HG03571 (cell line): ENCODE measurements around the gene ASXL2.
"Not testable (repeated sequence)": the region's sequence is repeated elsewhere in the genome, so short reads cannot be mapped to it uniquely, and the experiment has no call there.

ENCODE experiments used
- ATAC-seq: cut with Tn5 transposase; IDR thresholded peaks from one replicate; pipeline ENCODE4 v1.9.1; 2021; ENCODE audit not compliant: unreplicated experiment

Gene ASXL2

GRCh38 chr2:25742501-25742900 lies 135.8 kb downstream of the ASXL2 start:
- no peak for ATAC-seq

DNA sequence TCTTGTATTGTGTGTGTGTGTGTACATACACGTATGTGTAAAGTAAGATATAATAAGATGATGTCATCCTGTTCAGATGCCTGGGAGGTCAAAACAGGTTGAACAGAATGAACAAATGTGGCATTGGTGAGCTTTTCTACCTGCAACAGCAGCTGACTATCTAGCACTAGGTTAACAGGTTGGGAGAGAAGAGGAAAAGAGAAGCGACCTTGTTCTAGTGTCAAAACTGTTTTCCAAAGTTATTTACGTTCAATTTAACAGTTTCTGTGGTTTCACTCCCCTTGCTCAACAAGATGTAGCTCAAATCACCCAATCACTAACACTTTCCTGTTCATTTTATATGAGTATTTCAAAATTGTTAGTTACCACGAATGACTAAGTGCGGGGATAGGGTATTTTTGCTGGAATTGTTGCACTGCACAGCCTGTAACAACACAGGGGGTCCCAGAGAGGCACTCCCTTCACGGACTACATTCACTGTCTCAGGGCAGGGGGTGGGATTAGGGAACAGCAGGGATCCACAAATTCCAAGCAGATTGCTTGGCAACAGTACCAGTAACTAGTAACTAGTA lies 137.4 kb downstream of the ASXL2 start:
- ATAC-seq: no peak

- no peak for ATAC-seq
Observed at GRCh38 chr2:25738383-25739343, 139.6 kb downstream of the ASXL2 start.

GRCh38 chr2:25736899-25737515 lies 141.3 kb downstream of the ASXL2 start:
- ATAC-seq: no peak

GRCh38 chr2:25735835-25736234 lies 142.5 kb downstream of the ASXL2 start:
- no peak for ATAC-seq

DNA sequence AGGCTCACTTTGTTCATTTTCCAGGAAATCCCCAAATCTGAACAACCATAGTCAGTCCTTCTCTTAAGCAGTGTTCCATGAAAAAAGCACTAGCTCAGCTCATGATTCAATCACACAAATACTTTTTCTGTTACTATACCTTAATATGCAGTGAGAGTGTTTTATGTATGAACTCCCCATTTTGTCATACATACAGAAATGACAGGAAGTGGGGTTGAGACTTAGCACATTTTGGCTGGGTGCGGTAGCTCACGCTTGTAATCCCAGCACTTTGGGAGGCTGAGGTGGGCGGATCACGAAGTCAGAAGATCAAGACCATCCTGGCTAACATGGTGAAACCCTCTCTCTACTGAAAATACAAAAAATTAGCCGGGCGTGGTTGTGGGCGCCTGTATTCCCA lies 149.7 kb downstream of the ASXL2 start:
- no peak for ATAC-seq

- ATAC-seq: no peak
Observed at GRCh38 chr2:25726522-25726921, 151.8 kb downstream of the ASXL2 start.

GRCh38 chr2:25725877-25726276 lies 152.4 kb downstream of the ASXL2 start:
- no peak for ATAC-seq

DNA sequence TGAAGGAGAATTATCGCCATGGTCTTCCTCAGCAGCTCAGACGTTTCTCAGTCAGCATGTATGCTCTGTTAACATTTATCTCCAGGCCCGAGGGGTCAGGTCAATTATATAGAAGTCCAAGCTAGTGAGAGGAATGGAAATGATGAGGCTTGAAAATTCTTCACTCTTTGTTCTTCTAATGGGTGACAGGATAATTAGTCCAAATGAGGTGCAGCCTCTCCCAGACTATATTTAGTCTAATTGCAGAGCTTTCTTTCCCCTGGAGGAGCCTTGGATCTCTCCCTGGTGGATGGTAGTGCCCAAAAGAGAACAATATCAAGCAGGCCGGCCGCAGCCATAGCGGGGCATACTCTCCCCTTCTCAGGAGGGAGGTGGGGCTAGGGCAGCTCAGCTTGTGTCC lies 153.5 kb downstream of the ASXL2 start:
- ATAC-seq: no peak

DNA sequence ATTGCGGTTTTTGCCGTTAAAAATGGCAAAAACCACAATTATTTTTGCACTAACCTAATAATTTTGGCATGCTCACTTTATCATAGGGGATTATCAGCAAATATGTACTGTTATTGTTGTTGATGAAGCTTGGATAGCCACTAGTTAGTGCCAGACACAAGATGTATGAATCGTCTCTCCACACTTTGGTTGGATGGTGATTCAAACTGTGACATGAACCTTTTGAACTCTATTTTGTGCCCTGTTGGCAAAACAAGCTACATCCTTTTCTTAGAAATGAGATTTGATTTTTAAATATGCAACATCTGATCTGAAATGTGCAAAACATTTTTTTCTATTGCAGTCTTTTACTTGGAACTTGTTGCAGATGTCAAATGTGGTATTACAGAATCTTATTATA lies 156.1 kb downstream of the ASXL2 start:
- ATAC-seq: no peak

DNA sequence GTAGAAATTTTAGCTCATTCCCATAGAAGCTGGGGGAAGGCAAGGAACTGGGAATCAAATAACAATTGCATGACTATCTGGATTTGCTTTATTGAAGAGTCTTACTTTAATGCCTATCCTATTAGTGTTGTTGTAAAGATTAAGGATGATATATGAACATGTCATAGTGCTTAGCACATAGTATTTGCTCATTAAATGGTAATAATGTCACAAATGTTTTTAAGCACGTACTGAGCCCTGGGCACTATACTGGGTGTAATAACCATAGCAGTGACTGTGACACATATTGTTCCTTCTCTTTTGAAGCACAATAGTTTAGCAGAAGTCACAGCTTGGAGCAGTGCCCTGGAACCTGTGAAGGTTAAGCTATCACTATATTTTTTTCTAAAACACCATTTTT lies 157.7 kb downstream of the ASXL2 start:
- ATAC-seq: no peak

DNA sequence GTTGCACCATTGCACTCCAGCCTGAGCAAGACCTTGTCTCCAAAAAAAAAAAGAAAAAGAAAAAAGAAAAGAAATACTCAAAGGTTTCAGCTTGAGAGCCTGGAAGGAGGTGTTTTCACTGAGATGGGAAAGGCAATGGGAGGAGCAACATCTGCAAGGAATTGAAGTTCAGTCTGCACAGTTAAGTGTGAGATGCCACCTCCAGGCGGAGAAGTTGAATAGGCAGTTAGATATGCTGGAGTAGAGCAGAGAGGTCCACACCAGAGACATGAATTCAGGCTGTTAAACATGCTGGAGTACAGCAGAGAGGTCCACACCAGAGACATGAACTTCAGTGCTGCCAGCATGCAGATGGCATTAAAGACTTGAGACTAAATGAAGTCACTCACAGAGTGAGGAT lies 163.5 kb downstream of the ASXL2 start:
- no peak for ATAC-seq

GRCh38 chr2:25712455-25712854 lies 165.8 kb downstream of the ASXL2 start:
- ATAC-seq: no peak

DNA sequence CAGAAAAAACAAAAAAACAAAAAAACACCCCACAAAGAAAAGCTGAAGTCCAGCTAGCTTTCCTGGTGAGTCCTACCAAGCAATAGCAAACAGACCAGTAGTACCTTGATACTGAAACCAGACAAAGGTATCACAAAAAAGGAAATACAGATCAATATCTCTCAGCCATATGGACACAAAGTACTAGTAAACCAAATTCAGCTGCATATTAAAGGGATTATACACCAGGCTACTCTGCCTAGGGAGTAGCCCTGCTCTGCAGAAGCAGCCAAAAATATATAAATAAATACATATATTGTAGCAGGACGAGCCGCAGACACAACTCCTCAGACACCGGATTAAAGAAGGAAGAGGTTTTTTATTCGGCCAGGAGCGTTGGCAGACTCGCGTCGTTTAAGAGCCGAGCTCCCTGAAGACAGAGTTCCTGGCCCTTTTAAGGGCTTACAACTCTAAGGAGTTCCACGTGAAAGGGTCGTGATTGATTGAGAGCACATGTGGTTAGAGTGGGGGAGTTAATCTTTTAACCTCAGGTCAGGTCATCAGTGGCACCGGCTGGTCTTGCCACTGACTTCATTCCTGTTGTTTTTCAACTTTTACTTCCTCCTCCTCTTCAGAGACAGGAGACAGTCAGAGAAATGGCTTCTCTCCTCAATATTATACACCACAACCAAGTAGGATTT lies 166.5 kb downstream of the ASXL2 start:
- ATAC-seq: no peak

DNA sequence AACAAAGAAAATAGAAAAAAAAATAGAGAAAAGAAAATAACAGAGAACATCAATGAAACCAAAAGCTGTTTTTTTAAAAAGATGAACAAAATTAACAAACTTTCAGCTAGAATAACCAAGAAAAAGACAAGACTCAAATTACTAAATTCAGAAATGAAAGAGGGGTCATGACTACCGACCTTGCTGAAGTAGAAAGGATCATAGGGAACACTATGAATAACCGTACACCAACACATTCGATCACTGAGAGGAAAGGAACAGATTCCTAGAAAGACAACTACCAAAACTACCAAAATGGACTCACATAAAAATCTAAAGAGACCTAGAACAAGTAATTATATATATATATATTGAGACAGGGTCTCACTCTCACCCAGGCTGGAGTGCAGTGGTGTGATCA lies 167.5 kb downstream of the ASXL2 start:
- ATAC-seq: no peak

- ATAC-seq: no peak
Observed at GRCh38 chr2:25709349-25709748, 168.9 kb downstream of the ASXL2 start.

- no peak for ATAC-seq
Observed at GRCh38 chr2:25707927-25708590, 170.2 kb downstream of the ASXL2 start.

DNA sequence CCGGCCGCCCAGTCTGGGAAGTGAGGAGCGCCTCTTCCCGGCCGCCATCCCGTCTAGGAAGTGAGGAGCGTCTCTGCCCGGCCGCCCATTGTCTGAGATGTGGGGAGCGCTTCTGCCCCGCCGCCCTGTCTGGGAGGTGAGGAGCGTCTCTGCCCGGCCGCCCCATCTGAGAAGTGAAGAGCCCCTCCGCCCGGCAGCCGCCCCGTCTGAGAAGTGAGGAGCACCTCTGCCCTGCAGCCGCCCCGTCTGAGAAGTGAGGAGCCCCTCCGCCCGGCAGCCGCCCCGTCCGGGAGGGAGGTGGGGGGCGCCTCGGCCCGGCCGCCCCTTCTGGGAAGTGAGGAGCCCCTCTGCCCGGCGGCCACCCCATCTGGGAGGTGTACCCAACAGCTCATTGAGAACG lies 172.7 kb downstream of the ASXL2 start:
- not testable (repeated sequence) for ATAC-seq

GRCh38 chr2:25701801-25702200 lies 176.5 kb downstream of the ASXL2 start:
- ATAC-seq: no peak

- ATAC-seq: no peak
Observed at GRCh38 chr2:25700221-25700660, 178.0 kb downstream of the ASXL2 start.

- no peak for ATAC-seq
Observed at GRCh38 chr2:25699216-25699615, 179.1 kb downstream of the ASXL2 start.
